DOHH2 (cell line): ENCODE measurements around the gene SORD.
"Not testable (repeated sequence)": the region's sequence is repeated elsewhere in the genome, so short reads cannot be mapped to it uniquely, and the experiment has no call there.

Experiments
- EZH2phosphoT487 ChIP-seq: fragments of 200-600 bp; sonication (generic); IDR thresholded peaks from 2 replicates; pipeline ENCODE4 v1.6.1; 2017; ENCODE audit warnings: borderline replicate concordance, mild to moderate bottlenecking, antibody characterized with exemption, low read length, moderate library complexity, mixed read lengths
- TF ChIP-seq, protein P1 (sequence below): fragments of 200-600 bp; sonication (generic); IDR thresholded peaks from one replicate; pipeline ENCODE4 v1.5.1; 2014; ENCODE audit warnings: antibody characterized with exemption, mild to moderate bottlenecking, low read depth, low read length; ENCODE audit not compliant: poor library complexity, severe bottlenecking

- TF ChIP-seq, protein P1, sequence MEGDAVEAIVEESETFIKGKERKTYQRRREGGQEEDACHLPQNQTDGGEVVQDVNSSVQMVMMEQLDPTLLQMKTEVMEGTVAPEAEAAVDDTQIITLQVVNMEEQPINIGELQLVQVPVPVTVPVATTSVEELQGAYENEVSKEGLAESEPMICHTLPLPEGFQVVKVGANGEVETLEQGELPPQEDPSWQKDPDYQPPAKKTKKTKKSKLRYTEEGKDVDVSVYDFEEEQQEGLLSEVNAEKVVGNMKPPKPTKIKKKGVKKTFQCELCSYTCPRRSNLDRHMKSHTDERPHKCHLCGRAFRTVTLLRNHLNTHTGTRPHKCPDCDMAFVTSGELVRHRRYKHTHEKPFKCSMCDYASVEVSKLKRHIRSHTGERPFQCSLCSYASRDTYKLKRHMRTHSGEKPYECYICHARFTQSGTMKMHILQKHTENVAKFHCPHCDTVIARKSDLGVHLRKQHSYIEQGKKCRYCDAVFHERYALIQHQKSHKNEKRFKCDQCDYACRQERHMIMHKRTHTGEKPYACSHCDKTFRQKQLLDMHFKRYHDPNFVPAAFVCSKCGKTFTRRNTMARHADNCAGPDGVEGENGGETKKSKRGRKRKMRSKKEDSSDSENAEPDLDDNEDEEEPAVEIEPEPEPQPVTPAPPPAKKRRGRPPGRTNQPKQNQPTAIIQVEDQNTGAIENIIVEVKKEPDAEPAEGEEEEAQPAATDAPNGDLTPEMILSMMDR: not testable (repeated sequence)
- TF ChIP-seq EZH2phosphoT487: not testable (repeated sequence)
These were observed 57.6 kb downstream of the SORD start for GRCh38 chr15:45080593-45080992.
